ENCODE results near the gene AIF1.
A peak's percentile ranks its signal among the peaks of the same experiment; 100 is the strongest.

AIF1 gene

GRCh38 chr6:31620586-31621319 is 5.7 kb downstream of the AIF1 start, which contains the start of gene PRRC2A:
TSS of gene PRRC2A (plus strand) at chr6:31620715. CDS start at chr6:31622790, 2,075 bp downstream.
- DNase-seq: peak in 36 of 51 donors; percentile 48 to 100 (median 84)

DNA sequence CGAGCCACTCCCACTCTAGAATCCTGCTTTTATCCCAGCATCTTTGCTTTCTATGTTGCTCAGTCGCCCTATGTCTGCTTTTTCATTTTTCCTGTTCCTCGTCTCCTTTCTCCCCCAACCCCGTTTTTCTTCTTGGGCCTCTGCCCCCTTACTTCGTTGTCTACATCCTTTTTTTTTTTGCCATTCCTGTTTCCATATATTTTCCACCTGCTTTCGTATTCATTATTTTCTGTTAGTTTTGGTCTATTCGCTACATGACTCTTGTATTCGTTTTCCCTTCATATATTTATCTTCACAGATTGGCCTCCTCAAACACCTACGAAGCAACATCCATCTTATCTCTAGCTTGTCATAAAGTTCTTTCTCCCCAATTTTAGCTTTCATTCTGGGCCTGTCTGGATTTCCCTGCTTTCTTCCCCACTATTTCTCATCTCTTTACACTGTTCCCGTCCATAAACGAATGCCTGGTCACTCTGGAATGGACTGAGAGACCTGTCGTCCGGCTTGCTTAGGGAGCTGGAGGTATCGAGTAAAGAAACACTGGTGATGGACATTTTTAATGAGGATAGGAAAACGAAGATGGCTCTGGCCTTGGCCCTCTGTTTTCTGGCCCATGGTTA is 6.4 kb downstream of the AIF1 start:
- DNase-seq: peak in 3 of 51 donors; percentile 9 to 52 (median 10)

DNA sequence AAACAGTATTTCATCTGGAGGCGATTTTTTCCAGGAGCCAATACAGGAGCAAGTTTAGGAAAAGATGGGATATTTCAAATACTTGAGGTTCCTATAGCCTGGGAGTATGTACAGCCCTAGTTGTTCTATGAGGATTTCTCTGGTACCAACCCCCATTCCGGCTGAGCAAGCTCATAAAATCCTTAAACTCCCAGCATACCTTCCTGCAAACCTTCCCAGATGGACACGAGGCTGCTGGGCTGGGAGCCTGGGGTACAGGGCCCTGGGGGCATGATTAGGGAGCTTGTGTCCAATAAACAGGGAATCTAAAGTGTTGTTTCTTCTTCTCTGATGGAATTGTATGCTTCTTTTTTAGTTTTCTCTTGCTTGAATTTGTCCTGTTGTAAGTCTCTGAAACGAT is 7.0 kb downstream of the AIF1 start:
- no peak for DNase-seq

DNA sequence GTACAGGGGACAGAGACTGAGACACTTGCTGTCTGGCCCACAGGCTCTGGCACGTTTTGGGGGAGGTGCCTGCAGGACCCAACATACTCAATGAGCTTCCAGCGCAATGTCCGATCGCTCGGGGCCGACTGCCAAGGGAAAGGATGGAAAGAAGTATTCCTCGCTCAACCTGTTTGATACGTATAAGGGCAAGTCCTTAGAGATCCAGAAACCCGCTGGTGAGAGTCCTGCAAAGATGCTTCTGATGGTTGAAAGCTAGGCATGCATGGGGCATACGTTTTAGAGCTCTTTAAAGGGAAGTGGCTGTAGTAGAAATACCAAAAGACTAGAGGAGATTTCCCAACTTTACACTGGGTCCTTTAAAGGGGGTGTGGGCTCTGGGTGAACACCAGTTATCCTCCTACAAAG is 7.7 kb downstream of the AIF1 start:
- no peak for DNase-seq

- DNase-seq: no peak
Observed at GRCh38 chr6:31624070-31624469, 9.0 kb downstream of the AIF1 start.

DNA sequence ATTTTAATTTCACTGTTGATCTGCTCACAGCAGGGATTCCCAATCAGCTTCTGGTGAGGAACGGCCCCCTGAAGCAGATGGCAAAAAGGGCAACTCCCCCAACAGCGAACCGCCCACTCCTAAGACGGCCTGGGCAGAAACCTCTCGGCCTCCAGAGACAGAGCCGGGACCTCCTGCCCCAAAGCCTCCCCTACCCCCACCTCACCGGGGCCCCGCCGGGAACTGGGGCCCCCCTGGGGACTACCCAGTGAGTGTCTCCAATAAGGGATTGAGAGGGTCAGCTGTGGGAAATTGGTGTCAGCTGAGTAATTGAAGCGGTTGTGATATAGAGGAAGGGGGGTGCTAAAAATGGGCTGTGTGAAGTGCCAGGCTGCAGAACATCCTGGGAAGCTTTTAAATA is 11.9 kb downstream of the AIF1 start:
- no peak for DNase-seq

DNA sequence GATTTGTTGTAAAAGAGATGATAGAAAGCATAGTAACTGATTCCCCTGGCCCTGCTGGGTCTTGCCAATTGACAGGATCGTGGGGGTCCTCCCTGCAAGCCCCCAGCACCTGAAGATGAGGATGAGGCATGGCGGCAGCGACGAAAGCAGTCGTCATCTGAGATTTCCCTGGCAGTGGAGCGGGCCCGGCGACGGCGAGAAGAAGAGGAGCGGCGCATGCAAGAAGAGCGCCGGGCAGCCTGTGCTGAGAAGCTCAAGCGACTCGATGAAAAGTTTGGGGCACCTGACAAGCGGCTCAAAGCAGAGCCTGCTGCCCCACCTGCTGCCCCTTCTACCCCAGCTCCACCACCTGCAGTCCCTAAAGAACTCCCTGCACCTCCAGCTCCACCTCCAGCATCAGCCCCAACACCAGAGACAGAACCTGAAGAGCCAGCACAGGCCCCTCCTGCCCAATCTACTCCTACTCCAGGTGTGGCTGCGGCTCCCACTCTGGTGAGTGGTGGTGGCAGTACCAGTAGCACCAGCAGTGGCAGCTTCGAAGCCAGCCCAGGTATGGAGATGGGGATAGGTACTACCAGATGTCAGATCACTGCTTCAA is 12.8 kb downstream of the AIF1 start:
- no peak for DNase-seq

DNA sequence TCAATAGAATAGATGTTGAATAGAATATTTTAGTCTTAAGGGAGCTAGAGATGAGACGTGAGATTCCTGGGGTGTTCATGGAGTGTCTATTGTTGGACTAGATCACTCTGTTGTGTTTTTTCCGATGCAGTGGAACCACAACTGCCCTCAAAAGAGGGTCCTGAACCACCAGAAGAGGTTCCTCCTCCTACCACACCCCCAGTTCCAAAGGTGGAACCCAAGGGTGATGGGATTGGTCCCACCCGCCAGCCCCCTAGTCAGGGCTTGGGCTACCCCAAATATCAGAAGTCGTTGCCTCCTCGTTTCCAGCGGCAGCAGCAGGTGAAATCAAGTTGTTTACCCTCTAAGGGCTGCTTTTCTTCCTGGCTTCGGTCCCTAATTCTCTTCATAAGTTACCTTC is 14.0 kb downstream of the AIF1 start:
- DNase-seq: no peak

GRCh38 chr6:31630177-31630934 is 15.3 kb downstream of the AIF1 start:
- no peak for DNase-seq

- DNase-seq: no peak
Observed at GRCh38 chr6:31631209-31631608, 16.2 kb downstream of the AIF1 start.

DNA sequence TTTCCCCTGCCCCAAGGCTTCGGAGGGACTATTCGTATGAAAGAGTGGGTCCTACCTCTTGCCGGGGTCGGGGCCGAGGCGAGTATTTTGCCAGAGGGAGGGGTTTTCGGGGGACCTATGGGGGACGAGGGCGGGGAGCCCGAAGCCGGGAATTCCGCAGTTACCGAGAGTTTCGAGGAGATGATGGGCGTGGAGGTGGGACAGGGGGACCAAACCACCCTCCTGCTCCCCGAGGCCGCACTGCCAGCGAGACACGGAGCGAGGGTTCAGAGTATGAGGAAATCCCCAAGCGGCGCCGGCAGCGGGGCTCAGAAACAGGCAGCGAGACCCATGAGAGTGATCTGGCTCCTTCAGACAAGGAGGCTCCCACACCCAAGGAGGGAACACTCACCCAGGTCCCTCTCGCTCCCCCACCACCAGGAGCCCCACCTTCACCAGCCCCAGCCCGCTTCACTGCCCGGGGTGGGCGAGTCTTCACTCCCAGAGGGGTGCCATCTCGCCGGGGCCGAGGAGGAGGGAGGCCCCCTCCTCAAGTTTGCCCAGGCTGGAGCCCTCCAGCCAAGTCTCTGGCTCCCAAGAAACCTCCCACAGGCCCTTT is 16.7 kb downstream of the AIF1 start:
- no peak for DNase-seq

GRCh38 chr6:31632279-31632946 is 17.4 kb downstream of the AIF1 start:
- DNase-seq: no peak

DNA sequence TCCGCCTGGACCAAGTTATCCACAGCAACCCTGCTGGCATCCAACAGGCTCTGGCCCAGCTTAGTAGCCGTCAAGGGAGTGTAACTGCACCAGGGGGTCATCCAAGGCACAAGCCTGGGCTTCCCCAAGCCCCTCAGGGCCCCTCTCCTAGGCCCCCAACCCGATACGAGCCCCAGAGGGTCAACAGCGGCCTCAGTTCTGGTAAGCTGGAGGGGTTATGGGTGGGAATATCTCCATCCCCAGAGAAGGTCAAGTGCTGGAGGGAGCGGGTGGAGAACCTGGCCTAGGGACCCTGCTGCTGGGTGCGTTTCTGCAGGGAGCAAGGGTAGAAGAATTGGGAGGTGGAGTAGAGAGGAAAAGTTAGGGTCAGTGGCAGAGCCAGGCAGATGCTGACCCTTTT is 18.4 kb downstream of the AIF1 start:
- DNase-seq: no peak

DNA sequence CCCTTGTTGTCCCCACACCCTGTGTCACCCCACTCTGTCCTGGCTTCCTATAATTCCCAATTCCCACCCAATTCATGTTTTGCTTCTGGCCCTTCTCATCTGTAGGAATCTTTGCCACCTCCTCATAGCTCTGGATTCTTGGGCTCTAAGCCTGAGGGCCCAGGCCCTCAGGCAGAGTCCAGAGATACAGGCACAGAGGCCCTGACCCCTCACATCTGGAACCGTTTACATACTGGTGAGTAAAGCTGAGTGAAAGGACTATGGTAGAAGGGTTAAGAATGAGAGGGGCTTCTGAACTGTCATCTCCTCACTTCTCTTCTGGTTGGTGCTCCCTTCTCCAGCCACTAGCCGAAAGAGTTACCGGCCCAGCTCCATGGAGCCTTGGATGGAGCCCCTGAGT is 19.1 kb downstream of the AIF1 start:
- no peak for DNase-seq

GRCh38 chr6:31634969-31635575 is 20.0 kb downstream of the AIF1 start:
- DNase-seq: no peak

- no peak for DNase-seq
Observed at GRCh38 chr6:31636698-31637596, 21.9 kb downstream of the AIF1 start.

DNA sequence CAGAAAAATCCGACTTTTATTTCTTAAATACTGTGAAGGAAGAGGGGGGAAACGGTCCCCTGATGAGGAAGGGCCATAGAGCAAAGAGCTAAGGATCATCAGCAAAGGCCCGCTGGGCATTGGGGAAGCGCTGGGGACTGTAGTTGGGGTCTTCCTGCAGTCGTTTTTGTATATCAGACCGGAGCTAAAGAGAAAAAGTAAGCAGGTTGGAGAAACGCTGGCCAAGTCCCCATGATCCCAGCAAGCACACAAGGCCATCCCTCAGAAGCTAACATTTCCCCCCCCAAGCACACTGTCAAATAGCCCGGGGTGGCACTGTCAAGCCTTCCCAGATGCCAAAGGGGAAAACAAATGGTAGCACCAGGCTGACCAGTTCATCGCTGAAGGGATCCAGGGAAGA is 24.0 kb downstream of the AIF1 start:
- no peak for DNase-seq

DNA sequence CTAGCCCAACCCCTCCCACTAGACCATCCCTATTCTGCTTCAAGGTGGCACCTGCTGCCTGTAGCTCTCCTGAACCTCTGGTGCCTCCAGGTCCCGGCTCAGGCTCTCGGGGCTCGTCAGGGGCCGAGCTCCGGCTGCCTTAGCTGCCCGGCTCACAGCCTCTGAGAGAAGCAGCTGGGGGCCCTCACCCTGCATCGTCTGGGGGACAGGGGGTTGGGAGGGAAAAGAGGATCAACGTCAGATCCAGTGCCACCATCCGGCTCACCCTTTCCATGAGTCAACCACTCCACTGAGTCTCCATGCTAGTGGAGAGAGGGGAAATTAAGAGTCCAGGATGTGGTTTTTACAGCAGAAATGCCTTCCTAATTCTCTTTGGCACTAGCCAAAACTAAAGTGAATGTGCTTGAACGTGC is 24.4 kb downstream of the AIF1 start:
- no peak for DNase-seq

GRCh38 chr6:31640612-31641011 is 25.6 kb downstream of the AIF1 start:
- no peak for DNase-seq

- no peak for DNase-seq
Observed at GRCh38 chr6:31641370-31641769, 26.3 kb downstream of the AIF1 start.

Data from hypothalamus (tissue), 51 donors.